Prostate gland (tissue), 2 donors: ENCODE measurements around the gene GTF2IRD1.
"Not testable (repeated sequence)": the region's sequence is repeated elsewhere in the genome, so short reads cannot be mapped to it uniquely, and the experiment has no call there.

ENCODE experiments used
- POLR2AphosphoS5 ChIP-seq: sonication (generic); formaldehyde crosslinking; IDR thresholded peaks from one replicate; pipeline ENCODE4 v1.6.1; 2017; ENCODE audit warnings: antibody characterized with exemption
- TF ChIP-seq, protein P1 (sequence below), 4 experiments: fragments of 200-600 bp in 2 of 4; fragments of 450-650 bp in 2 of 4; sonication (generic) in 2 of 4; IDR thresholded peaks; 1 replicate in 3 of 4; 2 replicates in 1 of 4; pipeline ENCODE4 v1.5.1; 2016 to 2019; ENCODE audit warnings: antibody characterized with exemption in 4 of 4, mild to moderate bottlenecking in 2 of 4, moderate library complexity in 2 of 4

DNA sequence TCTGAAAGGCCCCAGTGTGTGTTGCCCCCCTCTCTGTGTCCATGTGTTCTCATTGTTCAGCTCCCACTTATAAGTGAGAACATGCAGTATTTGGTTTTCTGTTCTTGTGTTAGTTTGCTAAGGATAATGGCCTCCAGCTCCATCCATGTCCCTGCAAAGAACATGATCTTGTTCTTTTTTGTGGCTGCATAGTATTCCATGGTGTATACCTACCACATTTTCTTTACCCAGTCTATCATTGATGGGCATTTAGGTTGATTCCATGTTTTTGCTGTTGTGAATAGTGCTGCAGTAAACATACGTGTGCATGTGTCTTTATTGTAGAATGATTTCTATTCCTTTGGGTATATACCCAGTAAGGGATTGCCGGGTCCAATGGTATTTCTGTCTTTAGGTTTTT is 37.8 kb downstream of the GTF2IRD1 start:
- TF ChIP-seq, protein P1, sequence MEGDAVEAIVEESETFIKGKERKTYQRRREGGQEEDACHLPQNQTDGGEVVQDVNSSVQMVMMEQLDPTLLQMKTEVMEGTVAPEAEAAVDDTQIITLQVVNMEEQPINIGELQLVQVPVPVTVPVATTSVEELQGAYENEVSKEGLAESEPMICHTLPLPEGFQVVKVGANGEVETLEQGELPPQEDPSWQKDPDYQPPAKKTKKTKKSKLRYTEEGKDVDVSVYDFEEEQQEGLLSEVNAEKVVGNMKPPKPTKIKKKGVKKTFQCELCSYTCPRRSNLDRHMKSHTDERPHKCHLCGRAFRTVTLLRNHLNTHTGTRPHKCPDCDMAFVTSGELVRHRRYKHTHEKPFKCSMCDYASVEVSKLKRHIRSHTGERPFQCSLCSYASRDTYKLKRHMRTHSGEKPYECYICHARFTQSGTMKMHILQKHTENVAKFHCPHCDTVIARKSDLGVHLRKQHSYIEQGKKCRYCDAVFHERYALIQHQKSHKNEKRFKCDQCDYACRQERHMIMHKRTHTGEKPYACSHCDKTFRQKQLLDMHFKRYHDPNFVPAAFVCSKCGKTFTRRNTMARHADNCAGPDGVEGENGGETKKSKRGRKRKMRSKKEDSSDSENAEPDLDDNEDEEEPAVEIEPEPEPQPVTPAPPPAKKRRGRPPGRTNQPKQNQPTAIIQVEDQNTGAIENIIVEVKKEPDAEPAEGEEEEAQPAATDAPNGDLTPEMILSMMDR (IDR thresholded peaks at IDR 0.05), result not testable (repeated sequence)
- TF ChIP-seq POLR2AphosphoS5, result not testable (repeated sequence)
